ENCODE measurements around the gene LAMTOR2. TPM values are rescaled to one million over a fixed set of nuclear protein-coding genes. Genes with fewer than 3 reads are reported as not detected.

Gene LAMTOR2
- total and polyA plus RNA-seq, 2 experiments from 2014 or later: 67.3 to 108 TPM

- DNase-seq (ENCODE audit: low spot score) (no peak), ATAC-seq (no peak)
- no peak overlapping the region for H3K4me3 ChIP-seq
- H3K4me1 ChIP-seq (ENCODE audit: insufficient read depth): peaks cover 14% of the 10 kb centered on the region
- no peak overlapping the region for H2AFZ ChIP-seq
- TF ChIP-seq POLR2AphosphoS5 (IDR thresholded peaks at IDR 0.05; ENCODE audit: low read depth) (no peak), STAT1 (IDR thresholded peaks at IDR 0.05; ENCODE audit: unreplicated experiment) (no peak), CTCF (conservative IDR thresholded peaks at IDR 0.05; ENCODE audit: low read depth in 2 of 2) (no peak), EZH2 (IDR thresholded peaks at IDR 0.05; ENCODE audit: low read depth, unreplicated experiment) (no peak), ZNF462 (CRISPR knock-in tag; IDR thresholded peaks at IDR 0.05) (no peak), JUNB (IDR thresholded peaks at IDR 0.05; ENCODE audit: unreplicated experiment) (no peak)
- TF ChIP-seq, protein P1, sequence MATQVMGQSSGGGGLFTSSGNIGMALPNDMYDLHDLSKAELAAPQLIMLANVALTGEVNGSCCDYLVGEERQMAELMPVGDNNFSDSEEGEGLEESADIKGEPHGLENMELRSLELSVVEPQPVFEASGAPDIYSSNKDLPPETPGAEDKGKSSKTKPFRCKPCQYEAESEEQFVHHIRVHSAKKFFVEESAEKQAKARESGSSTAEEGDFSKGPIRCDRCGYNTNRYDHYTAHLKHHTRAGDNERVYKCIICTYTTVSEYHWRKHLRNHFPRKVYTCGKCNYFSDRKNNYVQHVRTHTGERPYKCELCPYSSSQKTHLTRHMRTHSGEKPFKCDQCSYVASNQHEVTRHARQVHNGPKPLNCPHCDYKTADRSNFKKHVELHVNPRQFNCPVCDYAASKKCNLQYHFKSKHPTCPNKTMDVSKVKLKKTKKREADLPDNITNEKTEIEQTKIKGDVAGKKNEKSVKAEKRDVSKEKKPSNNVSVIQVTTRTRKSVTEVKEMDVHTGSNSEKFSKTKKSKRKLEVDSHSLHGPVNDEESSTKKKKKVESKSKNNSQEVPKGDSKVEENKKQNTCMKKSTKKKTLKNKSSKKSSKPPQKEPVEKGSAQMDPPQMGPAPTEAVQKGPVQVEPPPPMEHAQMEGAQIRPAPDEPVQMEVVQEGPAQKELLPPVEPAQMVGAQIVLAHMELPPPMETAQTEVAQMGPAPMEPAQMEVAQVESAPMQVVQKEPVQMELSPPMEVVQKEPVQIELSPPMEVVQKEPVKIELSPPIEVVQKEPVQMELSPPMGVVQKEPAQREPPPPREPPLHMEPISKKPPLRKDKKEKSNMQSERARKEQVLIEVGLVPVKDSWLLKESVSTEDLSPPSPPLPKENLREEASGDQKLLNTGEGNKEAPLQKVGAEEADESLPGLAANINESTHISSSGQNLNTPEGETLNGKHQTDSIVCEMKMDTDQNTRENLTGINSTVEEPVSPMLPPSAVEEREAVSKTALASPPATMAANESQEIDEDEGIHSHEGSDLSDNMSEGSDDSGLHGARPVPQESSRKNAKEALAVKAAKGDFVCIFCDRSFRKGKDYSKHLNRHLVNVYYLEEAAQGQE (IDR thresholded peaks at IDR 0.05; ENCODE audit: unreplicated experiment): no peak
- H3F3A ChIP-seq (replicated peaks; ENCODE audit: low read depth): peaks cover 9% of the 10 kb centered on the region
- no peaks in the 10 kb centered on the region for H3K9me2 ChIP-seq (ENCODE audit: insufficient read depth)
- no peaks in the 10 kb centered on the region for H3K36me3 ChIP-seq (ENCODE audit: insufficient read depth)
- Mint-ChIP-seq H3K27ac (no peak overlapping the region), H3K4me1 (peaks cover 37% of the 10 kb centered on the region), H3K36me3 (ENCODE audit: low read depth) (no peaks in the 10 kb centered on the region; the same call in 2 of the 3 replicates), H3K27me3 (ENCODE audit: insufficient read depth, low read depth, poor library complexity) (peaks cover 15% of the 10 kb centered on the region), H3K9me3 (no peaks in the 10 kb centered on the region), H3K4me3 (no peak overlapping the region)
- H3K4me2 ChIP-seq: no peak overlapping the region
- H4K20me1 ChIP-seq (replicated peaks; ENCODE audit: insufficient read depth): 0 out of 2 replicates have a peak, but pooled peaks cover 6% of the 10 kb centered on the region
- no peaks in the 10 kb centered on the region for H3K79me2 ChIP-seq (replicated peaks; ENCODE audit: insufficient read depth)
- no peaks in the 10 kb centered on the region for H3K27me3 ChIP-seq (ENCODE audit: insufficient read depth)
- H3K27ac ChIP-seq (ENCODE audit: low read depth): no peak overlapping the region
Observed at GRCh38 chr1:156099282-156099681, 44.7 kb downstream of the LAMTOR2 start.
